DND-41 (cell line): ENCODE measurements around the gene SCTR.

Experiments used
- ATAC-seq: fragments of 200-7000 bp; cut with Tn5 transposase; 3 replicates; pipeline ENCODE4 v1.9.1; 2021; ENCODE audit warnings: low read depth; ENCODE audit not compliant: insufficient read depth
- DNase-seq: peaks from one replicate; pipeline ENCODE4 v3.0.0-alpha.2; 2020
- H2AFZ ChIP-seq: 2 replicates; pipeline ENCODE4 v1.6.0; 2012; ENCODE audit warnings: low read depth, low read length
- H3K27ac ChIP-seq: 2 replicates; pipeline ENCODE4 v1.5.1; 2012; ENCODE audit warnings: low read length, inconsistent platforms
- H3K27me3 ChIP-seq: fragments of 200-600 bp; sonication (generic); 2 replicates; pipeline ENCODE4 v1.6.0; 2012; ENCODE audit warnings: low read length, mild to moderate bottlenecking, inconsistent platforms; ENCODE audit not compliant: insufficient read depth, poor library complexity
- H3K36me3 ChIP-seq: 2 replicates; pipeline ENCODE4 v1.5.1; 2012; ENCODE audit warnings: low read length, inconsistent platforms; ENCODE audit not compliant: insufficient read depth
- H3K4me1 ChIP-seq: 2 replicates; pipeline ENCODE4 v1.5.1; 2012; ENCODE audit warnings: mild to moderate bottlenecking, low read length; ENCODE audit not compliant: insufficient read depth
- H3K4me2 ChIP-seq: 2 replicates; pipeline ENCODE4 v1.6.0; 2012; ENCODE audit warnings: mild to moderate bottlenecking, moderate library complexity, low read length, inconsistent platforms; ENCODE audit not compliant: insufficient read depth
- H3K4me3 ChIP-seq, 2 experiments: fragments of 200-600 bp in 1 of 2; shearing (Covaris generic) in 1 of 2; 2 replicates each; pipeline ENCODE4 v1.5.1; 2012 to 2016; ENCODE audit warnings: inconsistent platforms in 2 of 2, low read length in 2 of 2, mild to moderate bottlenecking in 2 of 2, low read depth in 1 of 2, moderate library complexity in 1 of 2
- H3K79me2 ChIP-seq: 2 replicates; pipeline ENCODE4 v1.6.0; 2012; ENCODE audit warnings: low read length, inconsistent platforms; ENCODE audit not compliant: insufficient read depth
- H3K9ac ChIP-seq: 2 replicates; pipeline ENCODE4 v1.6.0; 2012; ENCODE audit warnings: low read depth, mild to moderate bottlenecking, inconsistent platforms, low read length, moderate library complexity
- H3K9me3 ChIP-seq: 2 replicates; pipeline ENCODE4 v1.5.1; 2012; ENCODE audit warnings: low read length, moderate library complexity, mild to moderate bottlenecking, inconsistent platforms; ENCODE audit not compliant: insufficient read depth, severe bottlenecking
- H4K20me1 ChIP-seq: 2 replicates; pipeline ENCODE4 v1.6.0; 2012; ENCODE audit warnings: low read length; ENCODE audit not compliant: insufficient read depth
- EZH2 ChIP-seq: IDR thresholded peaks from 3 replicates; pipeline ENCODE4 v1.6.1; 2012; ENCODE audit warnings: borderline replicate concordance, low read depth, mild to moderate bottlenecking, moderate library complexity, low read length, inconsistent platforms; ENCODE audit not compliant: severe bottlenecking
- TF ChIP-seq, protein P1 (sequence below): IDR thresholded peaks from 2 replicates; pipeline ENCODE4 v1.5.1; 2012; ENCODE audit warnings: borderline replicate concordance, low read length, moderate library complexity, mild to moderate bottlenecking; ENCODE audit not compliant: poor library complexity, severe bottlenecking; ENCODE audit errors: extremely low read depth

SCTR gene

DNA sequence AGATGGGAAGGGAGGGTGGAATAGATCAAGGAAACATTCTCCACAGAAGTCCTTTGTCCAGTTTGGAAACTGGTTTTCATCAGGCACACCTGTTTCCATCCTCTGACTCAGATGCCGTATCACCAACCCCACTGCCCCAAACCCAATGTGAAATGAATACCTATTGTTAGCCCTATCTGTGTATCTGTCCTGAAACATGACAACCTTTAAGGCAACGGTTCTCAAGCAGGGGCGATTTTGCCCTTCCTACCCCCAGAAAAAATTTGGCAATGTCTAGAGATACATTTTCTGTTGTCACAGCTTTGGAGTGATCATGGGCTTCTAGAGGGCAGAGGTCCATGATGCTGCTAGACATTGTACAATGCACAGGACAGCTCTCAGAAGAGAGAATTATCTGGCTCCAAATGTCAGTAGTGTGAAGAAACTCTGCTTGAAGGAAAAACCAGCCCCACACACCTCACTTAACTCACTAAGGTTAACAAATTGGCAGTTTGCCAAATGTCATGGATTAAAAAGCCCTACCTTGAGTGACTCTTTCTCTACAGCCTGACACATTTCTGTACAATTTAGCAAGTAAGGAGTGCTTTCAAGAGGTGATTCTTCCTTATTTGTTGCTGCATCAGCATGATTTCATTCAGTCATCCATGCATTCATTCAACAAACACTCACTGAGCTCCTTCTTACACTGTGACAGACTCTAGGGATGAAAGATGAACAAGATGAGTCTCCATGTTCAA lies 3.4 kb downstream of the SCTR start:
- no peak overlapping the region for H3K4me2 ChIP-seq
- DNase-seq: no peak
- no peaks in the 10 kb centered on the region for H3K36me3 ChIP-seq
- no peak overlapping the region for H3K4me3 ChIP-seq
- TF ChIP-seq, protein P1, sequence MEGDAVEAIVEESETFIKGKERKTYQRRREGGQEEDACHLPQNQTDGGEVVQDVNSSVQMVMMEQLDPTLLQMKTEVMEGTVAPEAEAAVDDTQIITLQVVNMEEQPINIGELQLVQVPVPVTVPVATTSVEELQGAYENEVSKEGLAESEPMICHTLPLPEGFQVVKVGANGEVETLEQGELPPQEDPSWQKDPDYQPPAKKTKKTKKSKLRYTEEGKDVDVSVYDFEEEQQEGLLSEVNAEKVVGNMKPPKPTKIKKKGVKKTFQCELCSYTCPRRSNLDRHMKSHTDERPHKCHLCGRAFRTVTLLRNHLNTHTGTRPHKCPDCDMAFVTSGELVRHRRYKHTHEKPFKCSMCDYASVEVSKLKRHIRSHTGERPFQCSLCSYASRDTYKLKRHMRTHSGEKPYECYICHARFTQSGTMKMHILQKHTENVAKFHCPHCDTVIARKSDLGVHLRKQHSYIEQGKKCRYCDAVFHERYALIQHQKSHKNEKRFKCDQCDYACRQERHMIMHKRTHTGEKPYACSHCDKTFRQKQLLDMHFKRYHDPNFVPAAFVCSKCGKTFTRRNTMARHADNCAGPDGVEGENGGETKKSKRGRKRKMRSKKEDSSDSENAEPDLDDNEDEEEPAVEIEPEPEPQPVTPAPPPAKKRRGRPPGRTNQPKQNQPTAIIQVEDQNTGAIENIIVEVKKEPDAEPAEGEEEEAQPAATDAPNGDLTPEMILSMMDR: no peak
- TF ChIP-seq EZH2: no peak
- no peaks in the 10 kb centered on the region for H3K4me1 ChIP-seq
- ATAC-seq: no peak
- H3K9me3 ChIP-seq: no peaks in the 10 kb centered on the region
- H3K27ac ChIP-seq: no peak overlapping the region
- H3K9ac ChIP-seq: no peak overlapping the region
- no peaks in the 10 kb centered on the region for H4K20me1 ChIP-seq
- peaks cover 2% of the 10 kb centered on the region for H3K27me3 ChIP-seq
- H2AFZ ChIP-seq: no peak overlapping the region
- H3K79me2 ChIP-seq: no peaks in the 10 kb centered on the region

DNA sequence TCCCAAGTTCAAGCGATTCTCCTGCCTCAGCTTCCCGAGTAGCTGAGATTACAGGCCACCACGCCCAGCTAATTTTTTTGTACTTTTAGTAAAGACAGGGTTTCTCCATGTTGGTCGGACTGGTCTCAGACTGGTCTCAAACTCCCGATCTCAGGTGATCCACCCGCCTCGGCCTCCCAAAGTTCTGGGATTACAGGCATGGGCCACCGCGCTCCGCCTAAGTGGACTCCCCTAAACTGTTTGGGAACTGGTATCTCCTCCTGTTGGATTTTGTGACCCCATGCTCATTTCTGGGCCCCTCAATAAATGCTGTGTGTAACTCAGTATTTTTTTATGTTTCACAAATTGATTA lies 5.2 kb downstream of the SCTR start:
- H3K27ac ChIP-seq: no peak overlapping the region
- ATAC-seq (no peak), DNase-seq (no peak)
- no peaks in the 10 kb centered on the region for H3K36me3 ChIP-seq
- no peaks in the 10 kb centered on the region for H3K79me2 ChIP-seq
- no peaks in the 10 kb centered on the region for H3K4me1 ChIP-seq
- no peak overlapping the region for H2AFZ ChIP-seq
- H3K27me3 ChIP-seq: no peaks in the 10 kb centered on the region
- H3K9ac ChIP-seq: no peak overlapping the region
- no peak overlapping the region for H3K4me2 ChIP-seq
- H3K4me3 ChIP-seq: no peak overlapping the region
- TF ChIP-seq, protein P1: no peak
- TF ChIP-seq EZH2: no peak
- H3K9me3 ChIP-seq: no peaks in the 10 kb centered on the region
- no peaks in the 10 kb centered on the region for H4K20me1 ChIP-seq

DNA sequence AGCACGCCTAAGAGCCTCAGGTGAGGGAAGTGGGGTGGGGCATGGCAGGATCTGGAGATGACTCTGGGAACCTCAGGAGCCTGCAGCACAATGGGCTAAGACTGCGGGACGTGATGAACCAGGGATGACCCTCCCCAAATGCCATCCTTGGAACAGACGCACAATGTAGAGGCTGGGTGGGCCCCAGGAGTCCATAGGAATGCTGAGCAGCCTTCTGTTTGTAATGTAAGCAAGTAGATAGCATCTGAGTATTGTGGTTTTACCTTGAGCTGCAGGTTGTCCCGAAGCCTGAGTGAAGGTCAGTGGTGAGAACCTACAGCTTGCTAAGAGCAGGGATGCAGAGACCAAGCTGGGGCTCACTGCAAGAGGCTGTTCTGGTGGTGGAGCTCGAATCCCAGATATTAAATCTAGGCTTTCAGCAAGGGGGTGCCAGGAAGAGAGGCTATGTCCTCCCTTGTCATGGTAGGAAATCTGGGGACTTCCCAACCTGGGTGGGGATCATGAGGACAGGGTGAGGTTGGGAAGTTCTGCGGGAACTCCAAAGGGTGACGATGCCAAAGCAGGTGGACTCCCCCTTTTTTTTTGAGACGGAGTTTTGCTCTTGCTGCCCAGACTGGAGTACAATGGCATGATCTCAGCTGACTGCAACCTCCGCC lies 5.8 kb downstream of the SCTR start:
- no peak for ATAC-seq
- no peak overlapping the region for H3K4me3 ChIP-seq
- TF ChIP-seq EZH2: no peak
- TF ChIP-seq, protein P1: no peak

More for the DNA sequence above, 5.8 kb downstream of the SCTR start:
- Histone ChIP-seq H3K9me3 (no peaks in the 10 kb centered on the region), H3K79me2 (no peaks in the 10 kb centered on the region), H3K27ac (no peak overlapping the region), H2AFZ (no peak overlapping the region), H4K20me1 (no peaks in the 10 kb centered on the region), H3K36me3 (no peaks in the 10 kb centered on the region), H3K27me3 (no peaks in the 10 kb centered on the region), H3K4me1 (no peaks in the 10 kb centered on the region), H3K9ac (no peak overlapping the region), H3K4me2 (no peak overlapping the region)
- no peak for DNase-seq
